HepG2 (cell line): ENCODE measurements around the gene SLC9B2.

ENCODE experiments used
- CTCF ChIP-seq: sonication (generic); formaldehyde crosslinking; IDR thresholded peaks from 2 replicates; pipeline ENCODE4 v1.5.0; 2020; ENCODE audit warnings: mild to moderate bottlenecking, missing genetic modification reagents, moderate library complexity
- IRF2 ChIP-seq: IDR thresholded peaks from 2 replicates; pipeline ENCODE4 v1.6.1; 2018; ENCODE audit warnings: missing genetic modification reagents, missing compliant biosample characterization
- JUN ChIP-seq: sonication (generic); formaldehyde crosslinking; IDR thresholded peaks from 2 replicates; pipeline ENCODE4 v1.4.0; 2020; ENCODE audit warnings: mild to moderate bottlenecking, missing genetic modification reagents
- SIN3A ChIP-seq: IDR thresholded peaks from 2 replicates; pipeline ENCODE4 v1.6.1; 2011; ENCODE audit warnings: low read depth, mild to moderate bottlenecking, control low read depth, low read length, borderline replicate concordance
- ZNF121 ChIP-seq: sonication (generic); formaldehyde crosslinking; IDR thresholded peaks from 2 replicates; pipeline ENCODE4 v1.5.0; 2020; ENCODE audit warnings: mild to moderate bottlenecking, missing genetic modification reagents

- TF ChIP-seq CTCF = no peak
- TF ChIP-seq IRF2 (CRISPR knock-in tag) = no peak
- TF ChIP-seq SIN3A = no peak
- TF ChIP-seq ZNF121 (CRISPR knock-in tag) = no peak
- no peak for TF ChIP-seq JUN
Observed at GRCh38 chr4:103089481-103089880, 12.9 kb upstream of the SLC9B2 start.
